Omental fat pad (tissue), 4 donors: ENCODE results near the gene DDX19B. TPM values are rescaled to one million over a fixed set of nuclear protein-coding genes. Genes with fewer than 3 reads are reported as not detected.
"Not testable (repeated sequence)": the region's sequence is repeated elsewhere in the genome, so short reads cannot be mapped to it uniquely, and the experiment has no call there.

Experiments used
- ATAC-seq: fragments of 150-250 bp; one replicate; pipeline ENCODE4 v1.9.1; 2016; ENCODE audit warnings: mild to moderate bottlenecking, moderate library complexity; ENCODE audit not compliant: low FRiP score
- DNase-seq: peaks from one replicate; pipeline ENCODE4 v3.0.0-alpha.2; 2019; ENCODE audit warnings: low spot score
- total RNA-seq, 4 donors: library from RNA; depleted of rRNA; stranded (reverse); fragments of >200 nt; gene quantifications; one replicate each; pipeline ENCODE4 v1.1.0, GENCODE V29; 2016
- TF ChIP-seq, protein P1 (sequence below), 3 donors: fragments of 450-650 bp; IDR thresholded peaks; one replicate each; pipeline ENCODE4 v1.5.1; 2016 to 2017; ENCODE audit warnings: antibody characterized with exemption in 3 of 3, mild to moderate bottlenecking in 3 of 3, moderate library complexity in 2 of 3

Gene DDX19B
- total RNA-seq, 4 donors from 2014 or later: 32.4 to 45.7 (median 34.2) TPM

GRCh38 chr16:70254180-70254964, 44.6 kb upstream of the DDX19B start:
- DNase-seq (no peak), ATAC-seq (no peak)
- TF ChIP-seq, protein P1, sequence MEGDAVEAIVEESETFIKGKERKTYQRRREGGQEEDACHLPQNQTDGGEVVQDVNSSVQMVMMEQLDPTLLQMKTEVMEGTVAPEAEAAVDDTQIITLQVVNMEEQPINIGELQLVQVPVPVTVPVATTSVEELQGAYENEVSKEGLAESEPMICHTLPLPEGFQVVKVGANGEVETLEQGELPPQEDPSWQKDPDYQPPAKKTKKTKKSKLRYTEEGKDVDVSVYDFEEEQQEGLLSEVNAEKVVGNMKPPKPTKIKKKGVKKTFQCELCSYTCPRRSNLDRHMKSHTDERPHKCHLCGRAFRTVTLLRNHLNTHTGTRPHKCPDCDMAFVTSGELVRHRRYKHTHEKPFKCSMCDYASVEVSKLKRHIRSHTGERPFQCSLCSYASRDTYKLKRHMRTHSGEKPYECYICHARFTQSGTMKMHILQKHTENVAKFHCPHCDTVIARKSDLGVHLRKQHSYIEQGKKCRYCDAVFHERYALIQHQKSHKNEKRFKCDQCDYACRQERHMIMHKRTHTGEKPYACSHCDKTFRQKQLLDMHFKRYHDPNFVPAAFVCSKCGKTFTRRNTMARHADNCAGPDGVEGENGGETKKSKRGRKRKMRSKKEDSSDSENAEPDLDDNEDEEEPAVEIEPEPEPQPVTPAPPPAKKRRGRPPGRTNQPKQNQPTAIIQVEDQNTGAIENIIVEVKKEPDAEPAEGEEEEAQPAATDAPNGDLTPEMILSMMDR (IDR thresholded peaks at IDR 0.05): no peak

DNA sequence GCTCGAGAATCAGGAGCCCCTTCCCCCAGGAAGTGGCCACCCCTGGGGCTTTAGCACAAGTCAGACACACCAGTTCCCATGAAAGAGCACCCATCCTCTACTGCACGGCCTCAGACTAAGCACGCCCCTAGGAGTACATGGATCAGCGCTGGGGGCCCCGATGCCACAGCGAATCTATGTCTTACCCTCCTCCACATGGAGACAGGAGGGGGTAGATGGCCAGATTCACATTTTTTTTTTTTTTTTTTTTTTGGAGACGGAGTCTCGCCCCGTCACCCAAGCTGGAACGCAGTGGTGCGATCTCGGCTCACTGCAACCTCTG, 44.1 kb upstream of the DDX19B start:
- DNase-seq (no peak), ATAC-seq (no peak)
- TF ChIP-seq, protein P1 (IDR thresholded peaks at IDR 0.05): no peak

DNA sequence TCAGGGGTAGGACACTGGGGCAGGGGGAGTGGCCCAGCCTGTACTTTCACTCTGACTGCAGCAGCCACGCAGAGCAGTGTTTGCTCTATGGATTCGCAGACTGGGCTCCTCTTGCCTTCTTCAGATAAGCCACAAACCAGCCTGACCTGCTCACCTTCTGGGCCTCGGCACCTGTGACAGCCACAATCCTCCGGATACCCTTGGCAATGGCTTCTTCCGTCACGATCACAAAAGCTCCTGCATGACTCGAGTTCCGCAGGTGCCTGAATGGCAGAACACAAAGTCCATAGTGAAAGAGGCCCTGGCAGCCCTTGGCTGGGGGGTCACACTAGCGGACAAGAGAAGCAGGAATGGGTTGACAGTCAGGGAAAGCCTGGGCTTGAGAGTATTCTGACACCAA, 43.4 kb upstream of the DDX19B start:
- ATAC-seq (no peak), DNase-seq (no peak)
- TF ChIP-seq, protein P1 (IDR thresholded peaks at IDR 0.05): no peak

DNA sequence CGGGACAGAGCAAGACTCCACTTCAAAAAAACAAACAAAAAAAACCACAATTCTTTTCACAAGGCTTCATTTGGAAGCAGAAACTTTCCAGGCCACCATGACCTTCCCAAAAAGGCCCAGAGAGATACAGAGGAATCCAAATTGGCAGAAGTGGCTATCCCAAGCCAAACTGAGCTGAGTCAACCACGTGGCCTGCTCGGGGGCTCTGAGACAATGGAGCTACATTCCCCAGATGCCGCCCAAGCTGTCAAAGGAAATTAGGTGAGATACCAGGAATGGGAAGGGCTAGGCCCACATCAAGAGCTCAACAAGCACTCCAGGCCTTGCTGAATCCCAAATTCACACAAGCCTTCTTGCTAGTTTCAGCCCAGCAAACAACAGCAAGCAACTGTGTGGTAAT, 41.6 kb upstream of the DDX19B start:
- ATAC-seq: no peak

DNA sequence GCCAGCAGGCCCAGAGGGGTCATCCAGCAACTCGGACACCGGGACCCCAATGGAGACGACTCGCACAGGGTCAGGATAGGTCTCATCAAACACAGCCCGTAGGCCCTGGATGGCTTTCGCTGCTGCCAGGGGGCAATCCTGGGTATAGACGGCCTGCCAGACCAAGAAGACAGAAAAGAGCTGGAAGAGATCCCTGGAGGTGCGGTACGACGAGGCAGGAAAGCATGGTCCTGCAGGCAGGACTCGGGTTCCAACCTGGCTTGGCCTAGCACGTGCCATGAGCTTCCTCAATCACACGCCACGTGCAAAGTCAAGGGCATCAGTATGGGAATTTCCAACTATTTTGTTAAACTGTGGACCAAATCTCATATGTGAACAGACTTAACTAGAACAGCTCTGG, 40.9 kb upstream of the DDX19B start:
- ATAC-seq (no peak), DNase-seq (no peak)
- TF ChIP-seq, protein P1 (IDR thresholded peaks at IDR 0.05): no peak

More for the DNA sequence above, 41.6 kb upstream of the DDX19B start:
- DNase-seq: no peak
- TF ChIP-seq, protein P1 (IDR thresholded peaks at IDR 0.05): no peak

DNA sequence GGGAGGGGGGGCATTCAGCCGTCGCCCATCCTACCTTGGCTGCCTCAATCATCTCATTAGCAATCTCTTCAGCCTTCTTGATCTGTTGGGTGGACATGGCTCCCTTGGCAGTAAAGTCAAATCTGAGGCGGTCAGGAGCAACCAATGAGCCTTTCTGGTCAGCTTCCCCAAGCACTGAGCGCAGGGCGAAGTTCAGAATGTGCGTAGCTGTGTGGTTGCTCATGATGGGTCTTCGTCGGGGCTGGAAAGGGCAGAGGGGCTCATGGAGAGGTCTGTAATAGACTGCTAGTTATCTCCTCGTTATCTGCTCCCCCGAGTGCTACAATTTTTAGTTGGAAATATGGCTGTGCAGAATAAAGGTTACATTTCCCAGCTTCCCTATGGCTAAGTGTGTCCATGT, 40.0 kb upstream of the DDX19B start:
- no peak for ATAC-seq
- TF ChIP-seq, protein P1 (IDR thresholded peaks at IDR 0.05): no peak
- DNase-seq: no peak

DNA sequence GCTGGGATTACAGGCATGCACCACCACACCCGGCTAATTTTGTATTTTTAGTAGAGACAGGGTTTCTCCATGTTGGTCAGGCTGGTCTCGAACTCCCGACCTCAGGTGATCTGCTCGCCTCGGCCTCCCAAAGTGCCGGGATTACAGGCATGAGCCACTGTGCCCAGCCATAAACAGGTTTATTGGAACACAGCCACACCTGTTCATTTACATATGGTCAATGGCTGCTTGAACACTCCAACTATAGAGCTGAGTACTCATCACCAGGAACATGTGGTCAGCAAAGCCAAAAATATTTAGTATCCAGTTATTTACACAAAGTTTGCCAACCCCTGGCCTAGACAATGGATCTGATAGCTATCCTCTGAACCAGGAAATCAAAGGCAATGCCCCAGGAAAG, 39.1 kb upstream of the DDX19B start:
- not testable (repeated sequence) for ATAC-seq, DNase-seq
